ENCODE data around the gene SYVN1.

DNA sequence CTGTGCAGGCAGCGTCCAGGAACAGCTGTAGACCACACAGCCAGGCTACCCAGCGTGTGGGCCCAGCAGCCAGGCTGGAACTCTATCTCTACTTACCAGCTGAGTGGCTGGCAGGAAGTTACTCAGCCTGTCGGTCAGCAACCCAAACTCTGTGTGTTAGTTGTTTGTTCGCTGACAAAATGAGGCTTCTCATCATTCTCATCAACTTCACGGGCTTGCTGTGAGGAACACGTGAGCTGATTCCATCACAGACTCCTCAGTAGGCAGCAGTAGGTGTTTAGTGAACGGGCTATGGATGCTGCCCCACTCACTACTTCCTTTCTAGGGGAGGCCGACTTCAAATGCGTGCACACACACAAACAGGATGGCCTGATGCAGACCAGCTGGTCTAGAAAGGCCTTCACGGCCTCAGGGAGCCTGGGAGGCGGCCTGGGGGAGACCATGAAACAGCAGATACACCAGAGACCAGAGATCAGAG is 34.9 kb upstream of the SYVN1 start:
- no peak for TF ChIP-seq CTCF (IDR thresholded peaks at IDR 0.05)
- no peak for TF ChIP-seq POLR2A (IDR thresholded peaks at IDR 0.05)
